NCI-H1092 (cell line): Measurements from ENCODE around the gene PID1.

Experiments used
- DNase-seq: peaks from one replicate; lab custom pipeline; 2025; lab: John Stamatoyannopoulos, UW

PID1 gene

GRCh38 chr2:229164545-229165249 lies 106.4 kb downstream of the PID1 start:
- DNase-seq = no peak

DNA sequence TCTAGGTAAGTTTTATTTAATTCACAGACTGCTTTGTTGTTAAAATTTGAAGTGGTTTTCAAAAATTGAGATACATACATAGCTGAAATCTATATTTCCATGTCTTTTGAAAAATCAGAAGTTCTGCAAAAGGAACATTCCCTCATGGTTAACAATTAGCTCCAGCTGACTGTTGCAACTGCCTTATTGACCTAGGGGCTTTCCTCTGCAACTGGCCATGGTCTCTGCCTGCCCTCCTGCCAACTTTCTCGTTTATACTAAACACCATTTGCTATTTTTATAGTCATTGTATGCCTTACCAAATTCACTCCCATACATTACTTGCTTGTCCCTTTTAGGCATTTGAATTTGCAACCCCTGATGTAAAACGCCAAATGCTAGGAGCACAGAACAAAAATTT lies 107.2 kb downstream of the PID1 start:
- DNase-seq = no peak

GRCh38 chr2:229162015-229162414 lies 109.1 kb downstream of the PID1 start:
- DNase-seq = no peak

- DNase-seq = no peak
Observed at GRCh38 chr2:229160984-229161383, 110.1 kb downstream of the PID1 start.

DNA sequence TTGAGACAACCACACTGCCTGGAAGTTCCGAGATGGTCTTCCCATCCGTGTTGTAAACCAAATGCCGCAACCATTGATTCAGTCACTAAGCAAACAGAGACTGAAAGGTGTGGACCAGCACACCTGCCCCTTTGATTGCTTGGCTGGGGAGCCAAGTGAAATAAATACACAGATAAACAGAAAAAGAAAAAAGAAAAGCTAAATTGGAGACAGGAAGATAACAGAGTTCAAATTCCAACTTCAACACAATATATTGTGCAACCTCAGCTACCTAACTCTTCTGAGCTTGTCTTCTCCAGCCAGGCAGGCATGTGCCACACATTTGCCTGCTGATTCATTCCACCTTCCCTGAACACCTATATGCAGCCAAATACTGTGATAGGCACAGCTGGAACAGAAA lies 110.9 kb downstream of the PID1 start:
- no peak for DNase-seq

DNA sequence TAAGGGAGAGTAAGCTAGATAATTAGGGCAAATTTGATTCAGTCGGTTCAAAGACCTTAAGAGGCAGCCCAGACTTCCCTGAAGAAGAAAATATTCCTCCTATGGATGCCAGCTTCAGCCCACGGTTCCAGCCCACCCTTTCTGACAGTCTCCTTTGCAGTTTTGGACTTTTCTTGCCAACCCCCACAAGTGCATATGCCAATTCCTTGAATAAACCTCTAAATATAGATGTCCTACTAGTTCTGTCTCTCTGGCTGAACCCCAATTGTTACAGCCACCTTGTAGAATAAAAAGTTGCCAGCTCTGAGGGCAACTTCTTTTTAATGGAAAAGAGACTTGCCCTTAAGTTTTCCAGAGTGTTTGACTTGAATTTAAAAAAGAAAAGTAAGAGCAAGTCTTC lies 111.7 kb downstream of the PID1 start:
- no peak for DNase-seq

GRCh38 chr2:229154381-229154780 lies 116.7 kb downstream of the PID1 start:
- no peak for DNase-seq

GRCh38 chr2:229153951-229154350 lies 117.1 kb downstream of the PID1 start:
- no peak for DNase-seq

GRCh38 chr2:229153267-229153666 lies 117.8 kb downstream of the PID1 start:
- no peak for DNase-seq

- DNase-seq = no peak
Observed at GRCh38 chr2:229152674-229153073, 118.4 kb downstream of the PID1 start.

DNA sequence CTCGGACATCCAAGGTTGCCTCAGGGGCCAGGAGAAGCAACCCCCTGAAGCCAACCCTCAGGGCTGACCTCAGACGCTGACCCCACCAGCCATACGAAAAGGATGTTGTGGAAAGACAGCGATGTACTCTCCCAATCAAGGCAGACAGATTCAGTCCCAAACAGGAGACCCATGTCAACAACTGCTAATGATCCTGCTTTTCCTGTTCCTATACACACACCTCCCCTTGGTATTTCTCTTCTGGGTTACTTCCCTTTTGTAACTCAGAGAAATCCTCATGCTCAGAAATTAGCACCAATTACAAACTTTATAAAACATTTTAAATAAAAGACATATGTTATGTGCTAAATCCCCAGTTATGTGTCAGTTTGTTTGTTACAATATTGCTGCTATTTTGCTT lies 120.8 kb downstream of the PID1 start:
- DNase-seq = no peak

- no peak for DNase-seq
Observed at GRCh38 chr2:229141424-229142025, 129.6 kb downstream of the PID1 start.

- no peak for DNase-seq
Observed at GRCh38 chr2:229137639-229138038, 133.4 kb downstream of the PID1 start.

- DNase-seq = no peak
Observed at GRCh38 chr2:229137066-229137465, 134.0 kb downstream of the PID1 start.

- DNase-seq = peak; percentile 45
Observed at GRCh38 chr2:229133155-229133772, 137.8 kb downstream of the PID1 start.

- DNase-seq = no peak
Observed at GRCh38 chr2:229132236-229132635, 138.9 kb downstream of the PID1 start.

DNA sequence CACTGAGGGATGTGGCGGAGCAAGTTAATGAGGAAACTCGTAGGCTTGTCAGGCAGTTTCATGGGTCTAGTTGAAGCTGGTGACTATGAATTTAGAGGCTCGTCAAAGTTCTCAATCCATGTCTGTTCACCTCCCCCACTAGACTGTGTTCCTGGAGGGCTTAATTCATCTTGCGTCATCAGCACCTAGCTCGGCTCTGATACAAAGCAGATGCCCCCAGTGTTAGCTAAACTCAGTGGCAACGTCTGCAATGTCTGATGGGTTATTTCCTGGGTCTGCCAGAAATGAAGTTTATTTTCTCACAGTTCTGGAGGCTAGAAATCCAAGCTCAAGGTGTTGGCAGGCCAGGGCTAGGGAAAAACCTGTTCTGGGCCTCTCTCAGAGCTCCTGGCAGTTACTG lies 140.6 kb downstream of the PID1 start:
- DNase-seq = no peak

DNA sequence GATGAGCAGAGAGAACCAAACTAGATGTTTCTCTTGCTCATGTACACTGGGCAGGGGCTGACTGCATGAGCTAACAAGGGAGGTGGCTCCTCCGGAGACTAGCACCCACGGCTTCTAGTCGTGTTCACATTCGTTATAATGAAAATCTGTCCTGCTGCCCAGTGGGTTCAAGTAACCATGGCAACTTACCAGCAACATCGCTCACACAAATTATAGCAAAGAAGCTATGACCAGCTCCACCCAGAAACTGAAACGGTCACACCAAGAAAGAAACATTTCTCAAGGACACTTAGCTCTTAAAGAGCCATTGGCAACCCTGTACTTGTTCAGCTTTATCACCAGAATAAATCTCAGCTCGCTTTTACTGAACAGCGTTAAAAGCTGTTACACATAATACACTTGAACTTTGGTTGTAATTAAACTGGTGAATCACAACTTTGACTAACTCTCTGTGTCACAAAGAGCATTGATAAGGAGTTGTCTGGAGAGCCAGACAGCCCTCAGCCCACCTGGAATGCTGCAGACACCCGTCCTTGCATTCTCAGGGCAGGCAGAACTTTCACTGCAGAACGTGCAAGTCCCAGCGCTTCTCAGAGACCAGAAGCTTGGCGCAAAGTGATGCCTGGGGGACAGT lies 141.2 kb downstream of the PID1 start:
- DNase-seq = no peak

DNA sequence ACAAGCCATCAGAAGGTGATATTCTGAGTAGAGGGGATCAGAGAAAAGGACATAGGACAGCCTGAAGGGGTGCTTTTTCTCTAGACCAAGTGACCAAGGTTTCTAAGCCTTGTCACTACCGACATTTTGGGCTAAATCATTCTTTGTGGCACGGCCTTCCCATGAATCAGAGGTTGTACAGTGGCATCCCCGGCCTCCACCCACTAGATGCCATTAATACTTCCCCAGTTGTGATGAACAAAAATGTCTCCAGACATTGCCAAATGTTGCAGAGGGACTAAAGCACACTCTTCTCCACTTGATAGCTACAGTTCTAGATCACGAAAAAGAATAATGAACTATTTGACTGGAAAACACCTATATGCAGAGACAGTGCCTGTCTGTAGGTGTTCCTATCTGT lies 143.6 kb downstream of the PID1 start:
- DNase-seq = no peak

DNA sequence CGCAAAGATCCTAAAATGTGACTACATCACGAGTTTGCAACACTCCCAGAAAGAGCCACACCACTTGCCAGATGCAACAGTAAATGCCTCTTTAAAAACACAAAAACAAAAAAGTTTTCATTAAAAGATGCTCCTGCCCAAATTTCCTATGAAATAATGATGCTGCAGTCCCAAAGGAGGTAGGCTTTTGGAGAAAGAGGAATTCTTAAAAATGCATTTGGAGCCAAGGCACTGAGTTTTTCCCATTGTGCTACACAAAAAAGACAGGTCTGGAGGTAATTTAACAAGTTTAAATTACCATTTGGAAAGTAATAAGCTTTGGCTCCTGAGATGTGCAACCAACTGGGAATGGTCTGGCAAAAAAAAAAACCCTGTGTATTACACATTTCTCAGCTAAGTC lies 145.0 kb downstream of the PID1 start:
- DNase-seq = no peak

DNA sequence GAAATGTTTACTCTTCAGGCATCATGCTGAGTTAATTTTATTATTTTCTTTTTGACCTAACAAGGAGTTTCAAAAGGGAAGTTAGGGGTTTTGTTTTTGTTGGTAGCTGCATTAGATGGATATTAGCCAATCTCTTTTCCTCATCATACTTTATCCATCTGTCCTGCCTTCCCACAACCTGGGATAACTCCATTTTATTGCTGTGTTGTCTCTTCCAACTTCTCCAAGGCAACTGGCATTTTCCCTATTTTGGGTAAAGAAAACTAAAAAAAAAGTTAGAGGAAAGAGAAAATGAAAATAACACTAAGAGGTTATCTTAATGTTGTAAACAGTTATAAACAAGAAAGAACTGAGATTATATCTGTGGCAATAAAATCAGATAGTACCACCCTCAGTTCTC lies 147.0 kb downstream of the PID1 start:
- DNase-seq = no peak

DNA sequence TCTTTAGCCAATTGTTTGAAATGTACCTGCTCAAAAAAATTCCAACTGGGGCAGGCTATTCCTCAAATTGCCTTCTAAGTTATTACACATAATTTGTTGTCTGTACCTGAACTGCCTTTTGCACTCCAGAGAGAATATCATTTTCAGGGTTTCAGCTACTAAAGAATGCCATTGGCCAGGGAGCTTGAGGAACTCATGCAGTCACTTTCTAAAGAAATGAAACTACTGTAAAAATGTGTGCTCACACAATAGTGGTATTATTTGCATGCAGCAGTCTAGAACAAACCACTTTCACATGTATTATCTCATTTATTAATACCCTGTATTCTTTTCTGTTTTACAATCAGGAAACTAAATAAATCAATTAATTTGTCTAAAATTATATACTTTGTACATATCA lies 152.2 kb downstream of the PID1 start:
- DNase-seq = no peak

GRCh38 chr2:229118336-229118735 lies 152.8 kb downstream of the PID1 start:
- DNase-seq = no peak
